ENCODE measurements around the gene GLI2. TPM values are rescaled to one million over a fixed set of nuclear protein-coding genes. Genes with fewer than 3 reads are reported as not detected.

Gene GLI2
- 14.9 and 19.0 TPM in 2 replicates for total RNA-seq

DNA sequence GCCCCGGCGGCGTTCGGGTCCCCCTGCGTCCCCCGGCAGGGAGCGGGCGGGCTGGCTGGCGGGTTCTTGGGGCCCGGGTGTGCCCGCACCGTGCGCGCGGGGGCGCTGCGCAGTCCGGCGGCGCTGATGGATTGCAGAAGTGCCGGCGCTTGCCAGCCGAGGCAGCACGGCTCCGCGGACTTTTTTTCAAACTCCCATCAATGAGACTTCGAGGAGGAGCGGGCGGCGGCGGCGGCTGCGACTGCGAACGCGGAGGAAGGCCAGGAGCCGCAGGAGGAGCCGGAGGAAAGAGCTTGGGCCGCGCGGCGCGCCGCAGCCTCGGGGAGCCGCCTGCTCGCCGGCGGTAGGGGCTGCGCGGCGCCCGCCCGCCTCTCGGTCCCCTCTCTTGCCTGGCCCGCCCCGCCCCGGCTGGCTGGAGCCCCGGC, at the start of gene GLI2:
Gene GLI2, plus strand, starts transcription at position 123 of the 425 bp plus-strand sequence. CDS start 61,453 bp downstream, outside the sequence.

